NCI-H460 (cell line): Measurements from ENCODE around the gene KIRREL3. TPM values are rescaled to one million over a fixed set of nuclear protein-coding genes. Genes with fewer than 3 reads are reported as not detected.

Source experiments
- DNase-seq: peaks from one replicate; pipeline ENCODE4 v3.0.0-alpha.2; 2016; ENCODE audit warnings: low read depth; ENCODE audit errors: extremely low read depth
- total RNA-seq: library from RNA; depleted of rRNA; stranded (reverse); fragments of >200 nt; shearing (Covaris generic); gene quantifications from 2 replicates; pipeline ENCODE4 v1.2.3, GENCODE V29; 2014

The KIRREL3 gene
- total RNA-seq, 1 experiment from 2014 or later: not detected

DNA sequence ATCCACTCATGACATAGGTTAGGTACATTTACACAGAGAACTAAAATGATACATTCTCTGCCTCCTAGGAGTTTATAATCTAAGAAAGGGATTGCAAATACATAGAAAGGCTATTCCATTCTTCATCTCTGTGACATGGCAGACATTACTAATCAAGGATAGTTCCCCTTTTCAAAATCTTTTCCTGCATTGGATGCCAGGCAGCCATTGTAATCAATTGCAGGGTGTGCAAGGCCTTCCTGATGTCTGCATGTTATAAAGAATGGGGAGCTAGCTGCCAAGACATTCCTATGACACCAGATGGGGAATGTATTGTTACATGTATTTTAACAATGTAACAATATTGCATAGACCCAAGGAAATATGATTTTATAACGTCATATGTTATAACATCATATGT is 82.0 kb downstream of the KIRREL3 start:
- DNase-seq: no peak

DNA sequence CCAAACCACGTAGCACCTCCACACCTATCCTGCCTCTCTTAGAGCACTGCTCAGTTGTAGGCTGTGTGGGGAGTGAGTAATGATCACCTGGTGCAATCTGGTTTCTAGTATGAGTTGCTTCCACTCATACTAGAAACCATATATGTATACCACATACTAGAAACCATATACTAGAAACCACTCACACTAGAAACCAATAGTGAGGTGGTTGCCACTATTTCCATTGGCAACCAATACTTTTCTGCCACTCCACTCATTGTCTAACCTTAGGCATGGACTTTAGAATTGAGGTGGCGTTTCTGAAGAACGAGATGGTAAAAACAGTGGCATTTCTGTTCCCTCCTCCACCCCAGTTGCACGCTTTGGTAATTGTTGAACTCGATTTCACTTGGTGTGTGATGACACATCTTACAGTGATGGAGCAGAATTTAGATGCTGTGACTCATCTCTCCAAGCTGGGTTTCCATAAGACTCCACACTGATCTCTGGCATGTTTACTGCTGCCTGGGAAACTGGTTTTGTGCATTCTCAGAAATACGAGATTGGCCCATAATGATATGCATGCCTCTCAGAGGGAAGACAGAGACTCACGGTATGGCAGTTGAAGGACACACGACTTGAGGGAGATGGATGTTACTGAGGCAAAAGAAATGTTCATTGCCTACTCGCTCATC is 82.9 kb downstream of the KIRREL3 start:
- DNase-seq: no peak

DNA sequence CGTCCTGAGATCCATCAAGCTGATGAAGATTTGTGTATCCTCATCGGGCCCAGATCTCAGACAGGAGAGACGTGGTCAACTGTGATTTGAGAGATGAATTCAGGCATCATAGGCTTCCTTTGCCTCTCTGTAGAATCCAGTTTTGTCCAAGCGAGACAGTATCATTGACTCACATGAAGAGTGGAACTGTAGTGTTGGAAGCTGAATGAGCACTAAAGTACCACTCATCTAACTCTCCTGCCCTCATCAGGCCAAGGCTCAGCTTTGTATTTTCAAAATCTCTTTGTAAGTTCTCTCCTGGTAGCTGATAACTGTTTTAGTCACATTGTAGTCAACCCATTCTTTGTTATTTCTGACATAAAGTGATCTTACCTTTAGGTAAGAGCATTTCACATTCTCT is 85.1 kb downstream of the KIRREL3 start:
- no peak for DNase-seq

DNA sequence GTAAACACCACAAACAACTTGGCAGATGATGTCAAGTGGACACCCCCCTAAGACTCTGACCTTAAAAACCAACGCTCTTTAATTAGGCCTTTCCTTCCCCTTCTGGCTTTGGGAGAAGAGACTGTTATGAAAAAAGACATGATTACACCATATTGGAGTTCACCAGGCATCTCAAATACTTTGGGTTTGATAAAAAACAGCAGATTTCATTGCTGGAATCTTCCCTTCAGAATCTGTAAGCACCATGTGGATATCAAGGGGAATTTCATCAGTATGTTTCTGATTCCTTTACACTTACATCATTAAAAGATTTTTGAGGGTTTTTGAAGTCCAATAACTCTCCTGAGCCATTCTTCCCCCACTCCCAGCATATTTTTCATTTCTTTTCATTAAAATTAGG is 85.6 kb downstream of the KIRREL3 start:
- no peak for DNase-seq

DNA sequence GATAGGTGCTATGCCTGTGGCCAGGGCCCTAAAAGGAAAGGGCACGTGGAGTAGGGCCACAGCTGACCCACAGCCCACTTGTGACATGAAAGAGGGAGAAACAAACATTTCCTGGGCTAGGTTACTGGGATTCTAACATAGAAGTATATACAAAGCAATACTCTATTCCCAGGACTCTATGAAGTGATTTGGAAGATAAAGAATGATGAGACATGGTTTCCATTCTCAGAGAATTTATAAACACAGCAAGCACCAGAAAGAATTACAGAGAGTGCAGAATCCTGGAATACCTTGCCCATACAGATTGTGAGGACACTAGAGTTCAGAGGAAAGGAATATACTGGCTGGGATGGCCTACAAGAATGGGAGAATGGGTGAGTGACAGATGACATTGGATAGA is 86.4 kb downstream of the KIRREL3 start:
- no peak for DNase-seq

DNA sequence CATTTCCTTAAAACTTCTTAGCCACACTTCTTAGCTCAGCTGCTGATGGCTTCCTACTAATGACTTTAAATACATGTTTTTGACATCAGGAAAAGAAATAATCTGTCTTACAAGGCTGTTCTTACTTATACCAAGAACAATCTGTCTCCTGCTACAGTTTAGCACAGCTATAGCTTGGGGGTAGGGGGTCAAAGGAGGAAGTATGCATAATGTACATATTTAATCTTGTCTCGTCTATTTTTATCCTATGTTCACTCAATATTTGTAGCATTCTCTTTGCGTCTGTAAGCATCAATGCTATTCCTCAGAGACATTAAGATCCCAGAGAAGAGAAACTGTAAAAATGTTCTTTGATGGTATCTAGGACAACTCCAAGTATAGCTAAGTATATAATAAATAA is 96.0 kb downstream of the KIRREL3 start:
- DNase-seq: no peak

DNA sequence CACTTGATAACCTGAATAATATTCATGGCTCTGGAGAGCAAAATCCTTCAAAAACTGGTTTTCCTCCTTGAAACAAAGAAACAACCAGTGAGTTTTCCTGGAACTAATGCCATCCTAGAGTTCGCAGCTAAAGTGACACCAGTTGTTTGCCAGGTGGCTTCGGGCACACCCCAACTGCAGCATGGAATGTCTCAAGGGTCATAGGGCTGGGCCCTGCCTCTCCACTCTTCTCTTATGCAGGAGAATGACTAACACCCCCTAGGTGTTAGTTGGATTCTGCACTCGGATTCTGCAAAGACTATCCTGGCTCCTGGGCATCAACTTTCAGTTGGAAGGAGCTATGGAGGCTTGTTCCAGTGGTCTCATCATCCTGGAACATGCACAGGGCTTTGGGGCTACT is 98.8 kb downstream of the KIRREL3 start:
- no peak for DNase-seq

DNA sequence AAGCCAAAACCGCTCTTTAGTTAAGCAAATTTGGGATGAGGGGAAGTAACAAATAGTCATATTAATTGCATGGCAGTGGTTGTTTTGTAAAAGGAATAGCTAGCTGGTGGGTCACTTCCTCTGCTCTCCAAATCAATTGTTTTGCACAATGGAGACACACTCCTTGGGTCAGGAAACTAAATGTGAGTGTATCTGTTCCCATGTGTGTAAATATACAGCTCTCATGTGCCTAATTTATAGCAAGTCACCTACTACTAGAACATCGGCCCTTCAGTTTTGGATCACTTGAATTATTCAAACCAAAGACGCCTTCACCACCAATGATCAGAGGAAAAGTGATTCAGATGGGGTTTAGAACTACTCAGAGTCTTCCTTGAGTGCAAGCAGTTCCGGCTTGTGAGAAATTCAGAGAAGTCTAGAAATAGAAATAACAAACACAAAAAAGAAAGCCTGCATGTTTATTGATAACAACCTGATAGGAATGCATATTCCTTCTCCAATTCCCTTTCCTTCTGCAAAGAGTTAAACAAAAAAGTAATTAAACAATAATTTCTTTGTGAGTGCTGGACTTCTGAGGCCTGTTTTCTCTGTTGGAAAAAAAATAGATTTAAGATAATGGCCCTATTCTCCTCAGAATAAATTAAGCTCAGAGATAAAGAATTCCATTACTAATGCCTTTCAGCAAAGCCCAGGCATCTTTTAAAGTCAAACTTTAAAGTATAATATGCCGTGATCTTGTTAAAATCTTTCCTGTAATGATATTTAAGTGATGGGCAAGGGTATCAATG is 100.4 kb downstream of the KIRREL3 start:
- DNase-seq: no peak

DNA sequence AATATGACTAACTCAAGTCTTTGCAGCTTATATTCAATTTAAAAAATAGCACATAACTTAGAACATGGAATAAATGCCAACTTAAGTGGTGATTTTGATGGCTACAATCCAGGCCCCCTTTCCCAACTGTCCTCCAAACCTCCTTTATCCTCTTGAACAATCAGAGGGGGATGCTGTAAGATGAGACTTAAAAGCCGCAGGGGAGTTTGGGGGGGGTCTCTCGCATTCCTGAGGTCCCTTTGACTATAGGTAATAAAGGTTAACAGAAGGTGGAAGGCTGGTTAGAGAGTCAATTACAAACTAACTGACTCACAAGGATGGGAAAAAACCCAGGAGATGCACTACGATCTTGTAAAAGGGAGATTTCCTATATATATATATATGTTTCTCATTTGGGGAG is 101.8 kb downstream of the KIRREL3 start:
- DNase-seq: no peak

DNA sequence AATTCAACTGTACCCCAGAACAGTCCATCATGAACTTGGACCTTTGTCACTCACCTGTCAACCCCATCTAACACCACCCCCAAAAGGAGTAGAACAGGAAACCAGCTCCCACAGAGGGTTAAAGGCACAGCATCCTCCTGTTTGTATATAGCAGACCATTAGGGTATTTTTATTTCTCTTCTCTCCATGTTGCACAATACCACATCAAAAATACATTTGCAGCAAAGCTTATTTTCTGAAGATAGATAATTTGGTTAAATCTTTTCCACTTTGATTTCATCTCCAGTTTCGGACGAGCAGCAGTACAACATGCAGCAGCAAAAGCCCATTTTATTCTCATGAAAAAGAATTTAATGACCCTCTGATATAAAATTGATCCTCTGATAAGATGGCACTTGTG is 103.1 kb downstream of the KIRREL3 start:
- DNase-seq: no peak

DNA sequence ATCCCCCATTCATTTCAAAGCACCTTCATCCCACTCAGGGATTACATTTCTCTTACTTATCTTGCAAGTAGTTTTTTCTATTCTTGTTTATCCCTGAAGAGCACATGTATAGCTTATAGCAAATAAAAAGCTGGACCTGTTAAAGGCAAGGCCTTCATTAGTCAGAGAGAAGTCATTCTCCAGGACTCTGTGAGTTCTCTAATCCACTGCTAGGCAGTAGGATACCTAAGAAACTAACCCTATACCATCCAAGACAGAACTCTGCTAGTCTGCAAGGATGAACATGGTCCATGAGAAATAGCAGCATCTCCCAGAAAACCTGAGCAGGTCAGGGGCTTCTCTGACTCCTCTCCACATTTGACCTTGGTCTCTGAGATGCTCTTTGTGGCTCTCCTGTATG is 104.5 kb downstream of the KIRREL3 start:
- no peak for DNase-seq

DNA sequence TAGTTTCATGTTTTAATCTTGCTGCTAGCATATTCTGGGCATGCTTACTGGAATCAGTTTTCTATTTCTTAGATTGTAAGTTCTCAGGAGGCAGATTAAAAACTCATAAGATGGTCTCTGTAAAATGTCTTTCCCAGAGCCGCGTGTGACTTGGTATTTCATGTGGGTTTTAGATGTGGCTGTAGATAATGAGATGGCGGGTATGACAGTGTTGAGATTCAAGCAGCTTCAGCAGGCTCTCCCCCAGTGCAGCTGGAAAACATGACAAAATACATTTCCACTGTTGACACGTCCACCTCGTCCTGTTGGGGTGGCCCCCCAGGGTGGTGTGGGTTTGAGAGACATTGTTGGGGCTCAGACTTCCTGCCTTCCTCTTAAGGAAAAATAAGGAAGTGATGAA is 106.8 kb downstream of the KIRREL3 start:
- DNase-seq: no peak

DNA sequence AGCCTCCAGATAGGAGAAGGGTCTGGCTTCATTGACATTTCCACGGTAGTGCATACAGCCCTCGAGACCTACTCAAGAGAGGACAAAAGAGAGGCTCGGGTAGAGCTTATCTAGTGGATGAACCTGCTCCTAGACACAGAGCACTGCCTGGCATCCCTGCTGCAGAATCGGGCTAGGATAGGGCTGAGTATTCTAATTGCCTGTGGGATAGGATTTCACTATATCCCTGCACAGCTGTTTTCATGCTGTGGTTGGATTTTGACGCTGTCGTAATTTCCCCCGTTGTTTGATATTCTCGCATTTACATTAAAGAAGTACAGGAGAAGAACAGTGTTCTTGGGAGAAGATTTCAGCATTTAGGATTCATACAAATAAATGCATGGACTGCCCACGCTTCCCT is 107.8 kb downstream of the KIRREL3 start:
- no peak for DNase-seq

DNA sequence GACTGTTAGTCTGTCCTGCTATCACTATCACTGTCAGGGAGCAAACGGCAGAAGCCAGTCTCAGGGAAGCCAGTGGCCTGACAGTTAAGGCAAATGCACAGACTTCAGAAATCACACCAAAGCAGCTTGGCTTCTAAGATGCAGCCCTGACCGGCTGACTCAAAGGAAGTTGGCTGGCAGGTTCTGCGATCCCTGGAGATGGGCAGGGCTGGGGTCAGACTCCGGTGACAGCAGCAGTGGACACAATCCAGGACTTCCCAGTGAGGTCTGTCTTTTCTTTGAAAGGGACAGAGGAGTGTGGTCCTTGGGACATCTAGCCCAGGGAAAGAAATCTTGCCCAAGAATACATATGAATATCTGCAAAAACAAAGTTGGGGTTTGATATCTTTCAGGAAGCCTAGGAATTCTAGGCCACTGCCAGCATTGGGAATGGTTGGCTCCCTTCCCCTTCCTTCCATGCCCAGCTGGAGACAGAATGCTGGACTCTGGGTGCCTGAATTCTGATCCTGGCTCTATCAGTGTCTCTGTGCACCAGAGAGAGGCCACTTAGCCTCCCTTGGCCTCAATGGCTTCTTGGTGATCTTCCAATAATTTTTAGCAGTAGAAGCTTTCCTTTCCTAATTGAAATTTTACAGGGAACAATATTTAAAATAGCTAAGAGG is 108.9 kb downstream of the KIRREL3 start:
- DNase-seq: no peak

DNA sequence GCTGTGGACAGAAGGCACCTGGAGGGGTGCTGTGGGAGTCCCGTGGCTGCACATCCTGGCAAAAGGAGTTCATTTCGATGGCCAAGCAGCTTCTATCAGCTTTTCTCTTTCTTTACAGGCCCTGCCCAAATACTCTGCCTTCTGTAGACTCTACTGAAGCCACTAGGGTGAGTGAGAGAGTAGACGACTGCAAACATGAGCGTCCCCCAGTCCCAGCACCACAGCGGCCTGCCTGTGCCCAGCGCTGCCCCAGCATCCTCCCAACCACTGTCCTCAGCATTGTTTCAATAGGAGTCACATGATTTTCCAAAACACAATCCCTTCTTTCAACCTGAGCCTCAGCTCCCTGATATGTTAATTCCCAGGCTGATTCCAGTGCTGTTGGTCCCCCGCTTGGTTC is 110.0 kb downstream of the KIRREL3 start:
- DNase-seq: no peak

DNA sequence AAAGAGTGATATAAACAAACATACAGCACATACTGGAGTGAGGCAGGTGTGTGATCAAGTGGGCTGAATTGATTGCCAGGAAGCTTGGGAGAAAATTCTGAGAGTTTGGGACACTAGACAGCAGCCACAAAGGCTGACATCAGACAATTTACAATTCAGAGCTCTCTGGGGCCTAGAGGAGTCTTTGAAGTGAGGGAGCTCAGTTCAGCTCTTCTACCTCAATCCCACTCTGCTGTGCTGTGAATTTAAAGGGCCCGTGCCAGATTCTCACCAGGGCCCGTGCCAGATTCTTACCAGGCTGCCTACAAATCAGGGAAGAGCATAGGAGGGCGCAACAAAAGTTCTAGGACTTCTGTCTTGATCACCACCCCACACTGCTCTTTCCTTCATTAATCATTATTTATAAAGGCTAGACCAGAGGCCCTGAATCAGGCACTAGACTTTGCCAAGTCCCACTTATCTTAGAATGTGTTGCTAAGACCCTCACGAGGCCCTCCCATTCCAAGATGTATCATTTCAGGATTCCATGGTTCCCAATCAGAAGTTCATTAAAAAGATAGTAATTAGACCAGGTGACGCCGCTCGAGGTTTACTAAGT is 112.4 kb downstream of the KIRREL3 start:
- DNase-seq: no peak

DNA sequence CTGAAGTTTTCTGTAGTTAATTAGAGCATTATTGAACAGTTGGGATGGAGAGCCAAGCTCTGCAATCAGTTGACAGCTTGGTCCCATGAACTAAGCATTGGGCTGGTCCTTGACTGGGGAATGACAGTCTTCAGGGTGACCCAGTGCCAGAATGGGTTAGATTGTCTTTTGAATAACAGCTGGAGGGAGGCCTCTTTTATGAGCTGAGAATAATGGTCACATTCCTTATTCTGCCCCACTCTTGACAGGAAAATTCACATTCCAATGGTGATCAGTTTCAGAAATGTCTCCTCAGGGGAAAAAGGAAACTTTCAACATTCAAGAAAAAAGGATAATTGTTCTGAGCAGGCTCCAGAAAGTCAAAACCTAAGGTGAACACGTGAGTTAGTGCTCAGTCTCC is 113.9 kb downstream of the KIRREL3 start:
- DNase-seq: no peak

DNA sequence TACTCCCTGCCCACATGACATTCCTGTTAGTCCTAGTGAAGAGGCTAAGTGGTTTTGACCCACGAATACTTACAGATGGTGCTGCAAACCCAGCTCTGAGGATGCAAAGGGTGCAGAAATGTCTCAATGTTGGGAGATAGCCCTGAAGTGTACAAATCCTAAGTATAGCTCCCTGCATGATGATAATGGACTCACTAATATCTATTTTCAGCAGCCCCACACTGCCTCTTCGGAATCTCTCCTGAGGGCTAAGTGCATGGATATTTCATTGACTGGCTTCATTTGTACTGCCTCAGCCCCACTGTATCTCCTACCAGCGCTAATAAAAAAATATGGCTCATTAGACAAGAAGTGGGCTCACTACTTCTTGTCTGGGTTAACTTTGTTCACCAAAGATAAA is 114.5 kb downstream of the KIRREL3 start:
- no peak for DNase-seq

DNA sequence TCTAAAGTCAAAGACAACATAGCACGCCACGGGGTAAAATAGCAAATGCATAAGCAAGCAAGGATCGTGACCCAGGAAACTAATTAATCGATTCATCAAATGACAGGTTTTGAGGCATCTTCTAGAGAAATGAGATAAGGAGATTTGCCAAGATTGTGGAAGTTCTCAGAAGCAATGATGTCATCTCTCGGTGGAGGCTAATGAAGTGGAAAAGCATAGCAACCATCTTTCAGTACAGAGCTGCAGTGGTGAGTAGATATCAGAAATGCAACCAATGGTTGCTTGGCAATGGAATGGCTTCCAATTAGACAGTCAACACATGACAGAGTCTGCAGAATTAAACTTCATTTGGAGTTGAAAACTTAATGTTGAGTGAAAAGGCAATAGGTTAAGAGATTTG is 116.0 kb downstream of the KIRREL3 start:
- DNase-seq: no peak

DNA sequence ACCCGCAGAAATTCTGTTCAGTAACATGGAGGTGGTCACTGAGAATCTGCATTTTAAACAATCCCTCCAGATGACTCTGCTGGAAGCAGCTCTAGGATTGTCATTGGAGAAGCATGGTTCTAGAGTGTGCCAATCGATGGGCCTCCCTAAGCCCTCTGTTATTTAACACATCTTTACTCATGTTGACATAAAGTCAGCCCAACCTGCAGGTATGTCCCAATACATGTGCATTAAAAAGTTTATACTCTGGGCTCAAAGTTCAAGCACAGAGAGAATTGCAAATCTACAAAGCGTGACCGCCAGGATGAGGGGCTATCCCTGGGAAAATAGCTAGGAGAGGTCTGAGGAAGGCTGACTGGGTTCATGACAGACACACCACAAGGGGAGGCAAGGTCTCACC is 116.4 kb downstream of the KIRREL3 start:
- DNase-seq: no peak

DNA sequence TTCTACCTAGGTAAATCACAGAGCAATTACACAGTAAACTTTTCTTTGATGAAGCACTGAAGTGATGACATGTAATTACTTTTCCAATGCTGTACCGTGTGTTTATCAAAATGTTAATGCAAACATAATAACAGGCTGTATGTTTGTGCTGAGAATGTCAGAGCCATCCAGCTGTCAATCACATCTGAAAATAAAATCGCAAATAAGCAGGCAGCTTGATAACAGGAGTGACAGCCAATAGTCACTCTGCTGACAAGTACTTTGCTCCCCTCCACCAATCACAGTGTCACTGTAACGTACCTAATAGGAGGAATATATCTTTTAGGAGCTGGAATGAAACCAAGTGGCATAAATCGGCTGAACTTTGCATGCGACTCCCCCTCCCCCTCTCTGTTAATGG is 119.7 kb downstream of the KIRREL3 start:
- no peak for DNase-seq

DNA sequence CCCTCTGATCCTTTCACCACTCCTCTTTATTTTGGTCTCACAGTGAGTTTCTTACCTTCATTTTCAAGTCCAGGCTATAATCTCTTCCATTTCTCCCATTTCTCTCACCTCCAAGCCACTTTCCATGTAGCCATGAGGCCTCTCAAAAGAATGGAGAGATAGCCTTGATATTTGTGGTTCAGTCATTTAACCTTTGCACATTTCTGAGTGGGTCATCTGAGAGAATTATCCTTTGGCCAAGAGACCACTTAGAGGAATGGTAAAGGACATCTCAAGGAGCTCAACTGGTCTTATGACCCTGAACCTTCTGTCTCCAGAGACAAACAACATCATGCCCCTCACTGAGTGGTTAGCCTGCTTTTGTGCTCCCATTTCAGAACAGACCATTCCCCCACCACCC is 121.1 kb downstream of the KIRREL3 start:
- no peak for DNase-seq
